Measurements from ENCODE around the gene PLD2. TPM values are rescaled to one million over a fixed set of nuclear protein-coding genes. Genes with fewer than 3 reads are reported as not detected.

The PLD2 gene
- total and polyA plus RNA-seq, 10 of the 15 experiments (the other 5 are each of a cell fraction or from before 2014, with no cell fraction given), result 0.71 to 16.5 (median 7.0) TPM

- TSS peak; percentile 89 for BruUV-seq (replicated peaks)
- POLR2A ChIA-PET, result interaction anchor here (0.5 to 1.2 kb wide), 6 partner anchors 10 to 66 kb away, joined by 3 to 5 read pairs (median 4); partner anchors contain the start of gene MED11
- peak overlapping the region; percentile 79 for H3K4me3 ChIP-seq
Measured at GRCh38 chr17:4796552-4796920, 10.4 kb upstream of the PLD2 start.

More at GRCh38 chr17:4796552-4796920, 10.4 kb upstream of the PLD2 start:
- in situ Hi-C loops (cut with MboI) (no loop called here), intact Hi-C loops (cut with micrococcal nuclease; ENCODE audit: unreplicated experiment) (no loop called here)
- peak; percentile 77 for ATAC-seq
- no peak for FAIRE-seq
- Histone ChIP-seq H3K4me2 (ENCODE audit: control insufficient read depth, insufficient read depth) (peak overlapping the region; percentile 66), H3K4me1 (ENCODE audit: control insufficient read depth, insufficient read depth, low read length) (peaks cover 21% of the 10 kb centered on the region), H4K20me1 (ENCODE audit: control insufficient read depth, insufficient read depth) (no peaks in the 10 kb centered on the region), H3K9ac (ENCODE audit: control insufficient read depth, insufficient read depth, low read length) (peak overlapping the region; percentile 88), H3K27ac (ENCODE audit: control insufficient read depth, insufficient read depth) (peak overlapping the region; percentile 71), H3K9me3 (replicated peaks; ENCODE audit: control insufficient read depth, insufficient read depth, low read length) (no peaks in the 10 kb centered on the region), H3K27me3 (replicated peaks in 1 of 2; ENCODE audit: control insufficient read depth in 2 of 2, insufficient read depth in 2 of 2, low read length in 1 of 2) (no peaks in the 10 kb centered on the region), H3K79me2 (ENCODE audit: control insufficient read depth, insufficient read depth, low read length) (peaks cover 11% of the 10 kb centered on the region), H3K36me3 (ENCODE audit: control insufficient read depth in 2 of 2, insufficient read depth in 2 of 2, low read length in 1 of 2) (peaks cover 2 to 13% of the 10 kb centered on the region in 2 experiments; a peak in 3 of 4 replicates), H2AFZ (ENCODE audit: control insufficient read depth, low read depth, low read length) (peak overlapping the region; percentile 95)
- SMC1A ChIA-PET (ENCODE audit: uncharacterized antibody, unreplicated experiment), result interaction anchor here (0.6 to 1.2 kb wide), 2 partner anchors 10 kb away, joined by 3 read pairs; no protein-coding TSS in a partner anchor
- RAD21 ChIA-PET (ENCODE audit: unreplicated experiment), result interaction anchor here (1.3 kb wide), 1 partner anchor 86 kb away, joined by 5 read pairs; the partner anchor contains the start of gene ARRB2
- CTCF ChIA-PET, result interaction anchor here (0.9 to 1.1 kb wide), 2 partner anchors 11 to 85 kb away, joined by 3 to 5 read pairs; partner anchors contain the start of gene PLD2
- DNase-seq (ENCODE audit: low read depth, low spot score), result no peak
- WGBS (ENCODE audit: insufficient coverage, insufficient replicate concordance, low lambda C conversion rate, missing lambda C conversion rate), result 2% methylated on average over 7 of the region's 7 CpGs
- TF ChIP-seq TAF1 (IDR thresholded peaks at IDR 0.05; ENCODE audit: borderline replicate concordance, low read depth, low read length) (no peak), NFYA (IDR thresholded peaks at IDR 0.05; ENCODE audit: borderline replicate concordance, low read depth, low read length) (no peak), YY1 (IDR thresholded peaks at IDR 0.05; ENCODE audit: low read depth, low read length) (peak; percentile 80; the same call in 1 of the 2 replicates), IKZF2 (IDR thresholded peaks at IDR 0.05) (0 out of 4 replicates have a peak, but pooled peaks of 1 of the 2 experiments have one; percentile 13), EGR1 (IDR thresholded peaks at IDR 0.05; ENCODE audit: borderline replicate concordance in 1 of 2, low read depth in 2 of 2, low read length in 2 of 2) (peak in 1 of 2 experiments; percentile 62; a peak in 1 of 3 replicates)
- TF ChIP-seq, protein P1, sequence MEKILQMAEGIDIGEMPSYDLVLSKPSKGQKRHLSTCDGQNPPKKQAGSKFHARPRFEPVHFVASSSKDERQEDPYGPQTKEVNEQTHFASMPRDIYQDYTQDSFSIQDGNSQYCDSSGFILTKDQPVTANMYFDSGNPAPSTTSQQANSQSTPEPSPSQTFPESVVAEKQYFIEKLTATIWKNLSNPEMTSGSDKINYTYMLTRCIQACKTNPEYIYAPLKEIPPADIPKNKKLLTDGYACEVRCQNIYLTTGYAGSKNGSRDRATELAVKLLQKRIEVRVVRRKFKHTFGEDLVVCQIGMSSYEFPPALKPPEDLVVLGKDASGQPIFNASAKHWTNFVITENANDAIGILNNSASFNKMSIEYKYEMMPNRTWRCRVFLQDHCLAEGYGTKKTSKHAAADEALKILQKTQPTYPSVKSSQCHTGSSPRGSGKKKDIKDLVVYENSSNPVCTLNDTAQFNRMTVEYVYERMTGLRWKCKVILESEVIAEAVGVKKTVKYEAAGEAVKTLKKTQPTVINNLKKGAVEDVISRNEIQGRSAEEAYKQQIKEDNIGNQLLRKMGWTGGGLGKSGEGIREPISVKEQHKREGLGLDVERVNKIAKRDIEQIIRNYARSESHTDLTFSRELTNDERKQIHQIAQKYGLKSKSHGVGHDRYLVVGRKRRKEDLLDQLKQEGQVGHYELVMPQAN (conservative IDR thresholded peaks at IDR 0.05), result peak; percentile 17; the same call in 1 of the 2 replicates
